Osteoblast (primary cell): ENCODE measurements around the gene KLHL21. TPM values are rescaled to one million over a fixed set of nuclear protein-coding genes. Genes with fewer than 3 reads are reported as not detected.

Source experiments
- DNase-seq: peaks from one replicate; pipeline ENCODE4 v3.0.0; 2011; ENCODE audit warnings: low spot score, mixed read lengths; ENCODE audit not compliant: insufficient read length; ENCODE audit errors: missing footprints
- H2AFZ ChIP-seq: 2 replicates; pipeline ENCODE4 v1.6.0; 2011; ENCODE audit warnings: mild to moderate bottlenecking, low read length
- H3K27ac ChIP-seq: 2 replicates; pipeline ENCODE4 v1.5.1; 2011; ENCODE audit warnings: mild to moderate bottlenecking, low read depth, low read length, moderate library complexity
- H3K27me3 ChIP-seq: 2 replicates; pipeline ENCODE4 v1.6.0; 2012; ENCODE audit warnings: mild to moderate bottlenecking, control low read depth, inconsistent platforms, low read length, moderate library complexity; ENCODE audit not compliant: insufficient read depth
- H3K36me3 ChIP-seq: 2 replicates; pipeline ENCODE4 v1.5.1; 2011; ENCODE audit warnings: mild to moderate bottlenecking, low read length, control low read depth, moderate library complexity; ENCODE audit not compliant: insufficient read depth
- H3K4me1 ChIP-seq: 2 replicates; pipeline ENCODE4 v1.5.1; 2011; ENCODE audit warnings: mild to moderate bottlenecking, low read length, control low read depth, moderate library complexity; ENCODE audit not compliant: insufficient read depth
- H3K4me2 ChIP-seq: 2 replicates; pipeline ENCODE4 v1.6.0; 2011; ENCODE audit warnings: mild to moderate bottlenecking, low read length; ENCODE audit not compliant: insufficient read depth
- H3K4me3 ChIP-seq: fragments of 200-600 bp; sonication (generic); 3 replicates; pipeline ENCODE4 v1.5.1; 2012; ENCODE audit warnings: mild to moderate bottlenecking, low read length, inconsistent platforms; ENCODE audit not compliant: insufficient read depth
- H3K79me2 ChIP-seq: 2 replicates; pipeline ENCODE4 v1.6.0; 2012; ENCODE audit warnings: mild to moderate bottlenecking, low read length, control low read depth, inconsistent platforms; ENCODE audit not compliant: insufficient read depth
- H3K9me3 ChIP-seq: 2 replicates; pipeline ENCODE4 v1.5.1; 2011; ENCODE audit warnings: low read depth, low read length, control low read depth
- H4K20me1 ChIP-seq: 2 replicates; pipeline ENCODE4 v1.6.0; 2012; ENCODE audit warnings: mild to moderate bottlenecking, low read length, control low read depth; ENCODE audit not compliant: insufficient read depth
- total RNA-seq: library from RNA; depleted of rRNA; stranded (reverse); fragments of >200 nt; gene quantifications from 2 replicates; pipeline ENCODE4 v1.2.3, GENCODE V29; 2012
- TF ChIP-seq, protein P1 (sequence below): IDR thresholded peaks from 2 replicates; pipeline ENCODE4 v1.5.1; 2011; ENCODE audit warnings: mild to moderate bottlenecking, low read depth, low read length, moderate library complexity; ENCODE audit errors: extremely low read depth

Gene KLHL21
- total RNA-seq, 1 donor = 86.1 TPM

DNA sequence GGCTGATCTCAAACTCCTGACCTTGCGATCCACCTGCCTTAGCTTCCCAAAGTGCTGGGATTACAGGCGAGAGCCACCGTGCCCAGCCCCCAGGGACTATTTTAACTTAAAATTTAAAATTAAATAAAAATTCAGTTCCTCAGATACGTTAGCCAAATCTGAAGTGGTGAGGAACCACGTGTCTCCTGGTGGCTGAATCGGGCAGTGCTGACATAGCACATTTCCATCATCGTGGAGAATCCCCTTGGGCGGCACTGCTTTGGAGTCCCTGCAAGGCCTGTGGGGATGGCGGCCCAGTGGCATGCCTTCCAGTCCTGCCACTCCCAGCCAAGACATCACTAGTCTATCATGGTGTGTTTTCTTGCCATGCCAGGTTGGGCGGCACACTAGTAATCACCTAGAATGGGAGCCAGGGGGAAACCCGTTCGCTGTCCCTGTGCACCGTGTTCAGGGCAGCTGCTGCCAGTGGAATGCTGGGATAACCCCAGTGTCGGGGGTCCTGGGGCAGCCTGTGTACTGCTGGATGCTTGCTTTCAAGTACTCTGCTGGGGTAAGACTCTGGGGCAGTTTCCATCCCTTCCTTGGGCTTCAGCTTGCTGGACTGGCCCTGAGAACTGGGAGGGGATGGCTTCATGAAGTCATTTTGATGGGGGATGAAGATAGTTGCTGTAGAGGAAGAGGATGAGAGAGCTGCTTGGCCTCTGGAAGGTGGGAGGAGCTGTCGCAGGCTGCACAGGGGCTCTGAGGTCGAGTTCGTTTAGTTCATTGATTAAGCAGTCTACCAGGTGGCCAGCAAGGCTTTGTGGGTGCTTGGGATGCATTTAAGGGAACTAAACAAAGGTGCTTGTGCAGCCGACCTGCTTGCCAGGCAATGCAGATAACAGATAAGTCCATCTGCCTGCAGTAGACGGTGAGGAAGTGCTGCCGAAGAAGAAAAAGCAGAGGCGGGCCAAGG lies 18.3 kb downstream of the KLHL21 start:
- no peak overlapping the region for H3K4me2 ChIP-seq
- peaks cover 30% of the 10 kb centered on the region for H3K79me2 ChIP-seq
- TF ChIP-seq, protein P1, sequence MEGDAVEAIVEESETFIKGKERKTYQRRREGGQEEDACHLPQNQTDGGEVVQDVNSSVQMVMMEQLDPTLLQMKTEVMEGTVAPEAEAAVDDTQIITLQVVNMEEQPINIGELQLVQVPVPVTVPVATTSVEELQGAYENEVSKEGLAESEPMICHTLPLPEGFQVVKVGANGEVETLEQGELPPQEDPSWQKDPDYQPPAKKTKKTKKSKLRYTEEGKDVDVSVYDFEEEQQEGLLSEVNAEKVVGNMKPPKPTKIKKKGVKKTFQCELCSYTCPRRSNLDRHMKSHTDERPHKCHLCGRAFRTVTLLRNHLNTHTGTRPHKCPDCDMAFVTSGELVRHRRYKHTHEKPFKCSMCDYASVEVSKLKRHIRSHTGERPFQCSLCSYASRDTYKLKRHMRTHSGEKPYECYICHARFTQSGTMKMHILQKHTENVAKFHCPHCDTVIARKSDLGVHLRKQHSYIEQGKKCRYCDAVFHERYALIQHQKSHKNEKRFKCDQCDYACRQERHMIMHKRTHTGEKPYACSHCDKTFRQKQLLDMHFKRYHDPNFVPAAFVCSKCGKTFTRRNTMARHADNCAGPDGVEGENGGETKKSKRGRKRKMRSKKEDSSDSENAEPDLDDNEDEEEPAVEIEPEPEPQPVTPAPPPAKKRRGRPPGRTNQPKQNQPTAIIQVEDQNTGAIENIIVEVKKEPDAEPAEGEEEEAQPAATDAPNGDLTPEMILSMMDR = no peak
- peaks cover 12% of the 10 kb centered on the region for H3K4me1 ChIP-seq
- H3K27me3 ChIP-seq = no peaks in the 10 kb centered on the region
- H3K27ac ChIP-seq = no peak overlapping the region
- H2AFZ ChIP-seq = no peak overlapping the region
- no peaks in the 10 kb centered on the region for H3K9me3 ChIP-seq
- H3K36me3 ChIP-seq = peaks cover 17% of the 10 kb centered on the region
- peak; percentile 92 for DNase-seq
- H3K4me3 ChIP-seq = no peak overlapping the region
- peaks cover 27% of the 10 kb centered on the region for H4K20me1 ChIP-seq

DNA sequence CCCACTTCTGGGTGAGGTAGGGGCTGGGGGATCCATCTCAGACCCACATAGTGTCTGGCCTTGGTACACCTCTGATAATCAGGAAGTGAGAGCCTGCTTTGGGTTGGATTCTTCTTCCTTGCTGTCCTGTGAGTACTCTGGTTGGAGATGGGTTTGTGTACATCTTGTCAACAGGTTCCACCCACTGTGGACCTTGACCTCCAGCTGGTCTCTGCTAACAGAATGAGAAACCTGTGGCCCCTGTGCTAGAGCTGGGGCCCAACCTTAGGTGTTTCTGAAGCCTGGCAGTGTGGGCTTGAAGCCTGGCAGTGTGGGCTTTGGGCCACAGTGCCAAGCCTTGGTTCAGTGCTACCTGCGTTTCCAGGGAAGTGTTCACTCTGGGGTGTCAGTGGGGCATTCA lies 20.3 kb downstream of the KLHL21 start:
- Histone ChIP-seq H3K4me3 (no peak overlapping the region), H3K27ac (no peak overlapping the region), H2AFZ (no peak overlapping the region), H3K4me2 (no peak overlapping the region), H3K4me1 (peaks cover 31% of the 10 kb centered on the region), H3K27me3 (no peaks in the 10 kb centered on the region), H3K79me2 (peaks cover 30% of the 10 kb centered on the region), H4K20me1 (peaks cover 22% of the 10 kb centered on the region), H3K9me3 (no peaks in the 10 kb centered on the region), H3K36me3 (no peaks in the 10 kb centered on the region)
- TF ChIP-seq, protein P1 = no peak
- peak; percentile 55 for DNase-seq

- H4K20me1 ChIP-seq = peaks cover 22% of the 10 kb centered on the region
- H2AFZ ChIP-seq = no peak overlapping the region
- H3K4me3 ChIP-seq = peak overlapping the region; percentile 4
- H3K27me3 ChIP-seq = no peaks in the 10 kb centered on the region
- H3K4me1 ChIP-seq = peaks cover 31% of the 10 kb centered on the region
- DNase-seq = peak; percentile 79
- H3K9me3 ChIP-seq = no peaks in the 10 kb centered on the region
- no peaks in the 10 kb centered on the region for H3K36me3 ChIP-seq
- H3K79me2 ChIP-seq = peaks cover 30% of the 10 kb centered on the region
- TF ChIP-seq, protein P1 = no peak
- peak overlapping the region; percentile 88 for H3K4me2 ChIP-seq
- H3K27ac ChIP-seq = peak overlapping the region; percentile 88
These were observed 20.9 kb downstream of the KLHL21 start for GRCh38 chr1:6581561-6582305.
